Measurements from ENCODE around the gene ZNF215.
"Not testable (repeated sequence)": the region's sequence is repeated elsewhere in the genome, so short reads cannot be mapped to it uniquely, and the experiment has no call there.

ZNF215 gene

GRCh38 chr11:6926208-6927029 lies at the start of gene ZNF215:
Gene ZNF215, plus strand, starts transcription at chr11:6926426. Its CDS starts 5,847 bp downstream, at chr11:6932273.
- DNase-seq (ENCODE audit: low read depth) = peak; percentile 84

- no peak for DNase-seq (ENCODE audit: low read depth)
Measured at GRCh38 chr11:6876914-6877313, 49.3 kb upstream of the ZNF215 start.

GRCh38 chr11:6882751-6883150 lies 43.5 kb upstream of the ZNF215 start:
- DNase-seq (ENCODE audit: low read depth) = no peak

GRCh38 chr11:6887711-6888110 lies 38.5 kb upstream of the ZNF215 start:
- DNase-seq (ENCODE audit: low read depth) = not testable (repeated sequence)

- DNase-seq (ENCODE audit: low read depth) = no peak
Measured at GRCh38 chr11:6888830-6889229, 37.4 kb upstream of the ZNF215 start.

- DNase-seq (ENCODE audit: low read depth) = no peak
Measured at GRCh38 chr11:6889835-6890234, 36.4 kb upstream of the ZNF215 start.

GRCh38 chr11:6892400-6892799 lies 33.8 kb upstream of the ZNF215 start, which contains the start of gene OR2D2:
Gene OR2D2, minus strand, starts transcription at chr11:6892500. Its CDS starts 0 bp downstream, at chr11:6892500.
- no peak for DNase-seq (ENCODE audit: low read depth)

- DNase-seq (ENCODE audit: low read depth) = no peak
Measured at GRCh38 chr11:6894097-6894496, 32.1 kb upstream of the ZNF215 start.

GRCh38 chr11:6895010-6895409 lies 31.2 kb upstream of the ZNF215 start:
- no peak for DNase-seq (ENCODE audit: low read depth)

GRCh38 chr11:6898911-6899310 lies 27.3 kb upstream of the ZNF215 start:
- no peak for DNase-seq (ENCODE audit: low read depth)

GRCh38 chr11:6900327-6900999 lies 25.8 kb upstream of the ZNF215 start:
- peak; percentile 1 for DNase-seq (ENCODE audit: low read depth)

GRCh38 chr11:6904804-6905203 lies 21.4 kb upstream of the ZNF215 start:
- DNase-seq (ENCODE audit: low read depth) = not testable (repeated sequence)

GRCh38 chr11:6911378-6911777 lies 14.8 kb upstream of the ZNF215 start:
- DNase-seq (ENCODE audit: low read depth) = no peak

- peak; percentile 31 for DNase-seq (ENCODE audit: low read depth)
Measured at GRCh38 chr11:6911948-6912347, 14.3 kb upstream of the ZNF215 start.

- no peak for DNase-seq (ENCODE audit: low read depth)
Measured at GRCh38 chr11:6919698-6920097, 6.5 kb upstream of the ZNF215 start.

- DNase-seq (ENCODE audit: low read depth) = no peak
Measured at GRCh38 chr11:6920702-6921101, 5.5 kb upstream of the ZNF215 start, which contains the start of gene OR2D3. Gene OR2D3, plus strand, starts transcription at chr11:6921002. Its CDS starts 0 bp downstream, at chr11:6921002.

GRCh38 chr11:6925007-6925577 lies 1.1 kb upstream of the ZNF215 start:
- no peak for DNase-seq (ENCODE audit: low read depth)

GRCh38 chr11:6925636-6926207 lies 504 bp upstream of the ZNF215 start:
- peak; percentile 8 for DNase-seq (ENCODE audit: low read depth)

GRCh38 chr11:6927030-6927617 lies 898 bp downstream of the ZNF215 start:
- no peak for DNase-seq (ENCODE audit: low read depth)

- no peak for DNase-seq (ENCODE audit: low read depth)
Measured at GRCh38 chr11:6928916-6929315, 2.7 kb downstream of the ZNF215 start.

GRCh38 chr11:6931146-6931713 lies 5.0 kb downstream of the ZNF215 start:
- peak; percentile 14 for DNase-seq (ENCODE audit: low read depth)

GRCh38 chr11:6932145-6932544 lies 5.9 kb downstream of the ZNF215 start:
- no peak for DNase-seq (ENCODE audit: low read depth)
